K562 (cell line): Measurements from ENCODE around the gene ARHGAP15. TPM values are rescaled to one million over a fixed set of nuclear protein-coding genes. Genes with fewer than 3 reads are reported as not detected.
A peak's percentile ranks its signal among the peaks of the same experiment; 100 is the strongest.

ENCODE experiments used
- CBFA2T3 ChIP-seq: fragments of 450-650 bp; IDR thresholded peaks from 2 replicates; pipeline ENCODE4 v1.6.1; 2017
- ESRRA ChIP-seq: fragments of 450-650 bp; IDR thresholded peaks from 2 replicates; pipeline ENCODE4 v1.6.1; 2014; ENCODE audit warnings: low read depth, mild to moderate bottlenecking, moderate library complexity, borderline replicate concordance
- FOXK2 ChIP-seq, 2 experiments: fragments of 450-650 bp; IDR thresholded peaks in 1 of 2; conservative IDR thresholded peaks in 1 of 2; 2 replicates each; pipeline ENCODE4 v1.6.1; 2016; ENCODE audit warnings: low read depth in 2 of 2, mild to moderate bottlenecking in 1 of 2
- HLTF ChIP-seq: fragments of 450-650 bp; IDR thresholded peaks from 2 replicates; pipeline ENCODE4 v1.6.1; 2016
- MEIS2 ChIP-seq: fragments of 450-650 bp; IDR thresholded peaks from 2 replicates; pipeline ENCODE4 v1.6.1; 2014; ENCODE audit warnings: mild to moderate bottlenecking; ENCODE audit not compliant: partially characterized antibody
- MNT ChIP-seq, 2 experiments: fragments of 450-650 bp; conservative IDR thresholded peaks; 2 replicates each; pipeline ENCODE4 v1.6.1; 2017; ENCODE audit warnings: mild to moderate bottlenecking in 2 of 2, moderate library complexity in 2 of 2
- MTA3 ChIP-seq: fragments of 450-650 bp; formaldehyde crosslinking; IDR thresholded peaks from 2 replicates; pipeline ENCODE4 v1.6.1; 2017; ENCODE audit warnings: mild to moderate bottlenecking, borderline replicate concordance
- MYNN ChIP-seq, 2 experiments: sonication (generic); formaldehyde crosslinking in 1 of 2; IDR thresholded peaks; 2 replicates each; pipeline versions ENCODE4 v1.5.0 to v1.6.1; 2016 to 2020; ENCODE audit warnings: antibody characterized with exemption in 1 of 2, missing genetic modification reagents in 1 of 2
- RB1 ChIP-seq: fragments of 450-650 bp; IDR thresholded peaks from 2 replicates; pipeline ENCODE4 v1.6.1; 2017; ENCODE audit warnings: low read depth, mild to moderate bottlenecking
- RCOR1 ChIP-seq, 2 experiments: IDR thresholded peaks; 2 replicates each; pipeline ENCODE4 v1.6.1; 2012; ENCODE audit warnings: low read depth in 2 of 2, low read length in 2 of 2, borderline replicate concordance in 1 of 2, improper control_type of control experiment in 1 of 2
- RNF219 ChIP-seq: fragments of 250-450 bp; sonication (Bioruptor Pico); IDR thresholded peaks from 2 replicates; pipeline ENCODE4 v1.5.0; 2022; ENCODE audit warnings: mild to moderate bottlenecking
- SMC3 ChIP-seq: conservative IDR thresholded peaks from 2 replicates; pipeline ENCODE4 v1.6.1; 2011; ENCODE audit warnings: low read depth, low read length, improper control_type of control experiment; ENCODE audit not compliant: insufficient read depth
- STAT5A ChIP-seq: IDR thresholded peaks from 2 replicates; pipeline ENCODE4 v1.6.1; 2012; ENCODE audit warnings: low read length, inconsistent platforms, borderline replicate concordance
- STAT5B ChIP-seq: fragments of 250-450 bp; sonication (Bioruptor Pico); IDR thresholded peaks from 2 replicates; pipeline ENCODE4 v1.8.0; 2021; ENCODE audit warnings: mild to moderate bottlenecking, inconsistent platforms
- TAF1 ChIP-seq: IDR thresholded peaks from 2 replicates; pipeline ENCODE4 v1.6.1; 2011; ENCODE audit warnings: mild to moderate bottlenecking, low read length, moderate library complexity; ENCODE audit not compliant: insufficient read depth, control insufficient read depth, severe bottlenecking; ENCODE audit errors: extremely low read depth
- TAL1 ChIP-seq: fragments of 450-650 bp; IDR thresholded peaks from 2 replicates; pipeline ENCODE4 v1.6.1; 2016; ENCODE audit warnings: mild to moderate bottlenecking
- U2AF1 ChIP-seq: fragments of 200-400 bp; formaldehyde crosslinking; optimal IDR thresholded peaks from 2 replicates; pipeline ENCODE3; 2017; ENCODE audit warnings: mild to moderate bottlenecking, low read depth, low read length, moderate library complexity
- XRCC4 ChIP-seq: IDR thresholded peaks from one replicate; pipeline ENCODE4 v1.6.1; 2011; ENCODE audit not compliant: insufficient read depth, insufficient read length; ENCODE audit errors: extremely low read depth
- ZBTB2 ChIP-seq: fragments of 450-650 bp; IDR thresholded peaks from 2 replicates; pipeline ENCODE4 v1.6.1; 2016; ENCODE audit warnings: antibody characterized with exemption
- ZFP91 ChIP-seq: sonication (generic); formaldehyde crosslinking; IDR thresholded peaks from 2 replicates; pipeline ENCODE4 v1.8.0; 2022; ENCODE audit warnings: mild to moderate bottlenecking, missing genetic modification reagents
- ZNF551 ChIP-seq: fragments of 250-450 bp; sonication (Bioruptor Pico); IDR thresholded peaks from 2 replicates; pipeline ENCODE4 v1.5.0; 2021; ENCODE audit warnings: mild to moderate bottlenecking, moderate library complexity
- ZNF766 ChIP-seq: fragments of 200-800 bp; sonication (Bioruptor generic); conservative IDR thresholded peaks from 2 replicates; pipeline ENCODE4 v1.6.1; 2016; ENCODE audit warnings: missing genetic modification characterization, missing compliant biosample characterization
- polyA plus RNA-seq, 8 experiments: library from polyadenylated mRNA; depleted of rRNA in 4 of 8; stranded (reverse) in 5 of 8; unstranded in 3 of 8; fragments of >200 nt; fragmentation: Nextera tagmentation in 2 of 8; fragmentation: Illumina TruSeq in 1 of 8; extraction: Ambion mirVana in 2 of 8; extraction: Trizol in 1 of 8; gene quantifications; 2 replicates each; pipeline versions ENCODE4 v1.2.1 to v1.2.3, GENCODE V29; 2011 to 2014; ENCODE audit warnings: inconsistent platforms in 1 of 8, missing spikeins in 1 of 8
- total RNA-seq, 7 experiments: library from RNA; depleted of rRNA in 6 of 7; stranded (reverse); fragments of >200 nt in 6 of 7; fragmentation: Illumina TruSeq in 2 of 7; extraction: Trizol in 2 of 7; gene quantifications; 2 replicates each; pipeline versions ENCODE4 v1.2.1 to v1.2.3, GENCODE V29; 2011 to 2021; ENCODE audit warnings: low replicate concordance in 1 of 7

Gene ARHGAP15
- total and polyA plus RNA-seq, 9 of the 15 experiments (the other 6 are each of a cell fraction or from before 2014, with no cell fraction given) = 1.5 to 17.9 (median 7.9) TPM

- TF ChIP-seq XRCC4 (no peak), ZNF766 (CRISPR knock-in tag) (no peak), FOXK2 (conservative IDR thresholded peaks at IDR 0.05 in 1 of 2, IDR thresholded peaks at IDR 0.05 in 1 of 2; ENCODE audit: low read depth in 2 of 2) (no peak), ZBTB2 (no peak), MNT (conservative IDR thresholded peaks at IDR 0.05) (no peak), RB1 (no peak), STAT5A (peak; percentile 44; the same call in 1 of the 2 replicates), RCOR1 (IDR thresholded peaks at IDR 0.05; ENCODE audit: borderline replicate concordance in 1 of 2, low read depth in 2 of 2, low read length in 2 of 2) (peak in 1 of 2 experiments; percentile 54; a peak in 2 of 4 replicates), RNF219 (no peak), TAL1 (peak; percentile 41; the same call in 1 of the 2 replicates), TAF1 (no peak), HLTF (no peak), ESRRA (no peak), MEIS2 (no peak), MYNN (IDR thresholded peaks at IDR 0.05) (no peak), MYNN (CRISPR knock-in tag; IDR thresholded peaks at IDR 0.05) (no peak), MTA3 (no peak), CBFA2T3 (peak; percentile 74), STAT5B (CRISPR knock-in tag) (no peak), ZFP91 (CRISPR knock-in tag) (no peak), SMC3 (no peak), ZNF551 (no peak), U2AF1 (no peak)
Measured at GRCh38 chr2:143258126-143258892, 129.1 kb downstream of the ARHGAP15 start (continued).
